ENCODE results near the gene TRIM47.

GRCh38 chr17:75915268-75915667 lies 36.9 kb upstream of the TRIM47 start:
- TF ChIP-seq FOXA1 (IDR thresholded peaks at IDR 0.05) (no peak), CTCF (IDR thresholded peaks at IDR 0.05; ENCODE audit: low read depth, low read length, missing input control) (no peak), RAD21 (IDR thresholded peaks at IDR 0.05) (no peak), JUND (IDR thresholded peaks at IDR 0.05) (no peak), SP1 (IDR thresholded peaks at IDR 0.05) (no peak), TAF1 (conservative IDR thresholded peaks at IDR 0.05) (no peak), GABPA (IDR thresholded peaks at IDR 0.05 in 1 of 2, conservative IDR thresholded peaks at IDR 0.05 in 1 of 2) (no peak), EGR1 (IDR thresholded peaks at IDR 0.05; ENCODE audit: low read depth in 2 of 2) (no peak), YY1 (IDR thresholded peaks at IDR 0.05) (no peak), RXRA (IDR thresholded peaks at IDR 0.05) (no peak)
- TF ChIP-seq, protein P1, sequence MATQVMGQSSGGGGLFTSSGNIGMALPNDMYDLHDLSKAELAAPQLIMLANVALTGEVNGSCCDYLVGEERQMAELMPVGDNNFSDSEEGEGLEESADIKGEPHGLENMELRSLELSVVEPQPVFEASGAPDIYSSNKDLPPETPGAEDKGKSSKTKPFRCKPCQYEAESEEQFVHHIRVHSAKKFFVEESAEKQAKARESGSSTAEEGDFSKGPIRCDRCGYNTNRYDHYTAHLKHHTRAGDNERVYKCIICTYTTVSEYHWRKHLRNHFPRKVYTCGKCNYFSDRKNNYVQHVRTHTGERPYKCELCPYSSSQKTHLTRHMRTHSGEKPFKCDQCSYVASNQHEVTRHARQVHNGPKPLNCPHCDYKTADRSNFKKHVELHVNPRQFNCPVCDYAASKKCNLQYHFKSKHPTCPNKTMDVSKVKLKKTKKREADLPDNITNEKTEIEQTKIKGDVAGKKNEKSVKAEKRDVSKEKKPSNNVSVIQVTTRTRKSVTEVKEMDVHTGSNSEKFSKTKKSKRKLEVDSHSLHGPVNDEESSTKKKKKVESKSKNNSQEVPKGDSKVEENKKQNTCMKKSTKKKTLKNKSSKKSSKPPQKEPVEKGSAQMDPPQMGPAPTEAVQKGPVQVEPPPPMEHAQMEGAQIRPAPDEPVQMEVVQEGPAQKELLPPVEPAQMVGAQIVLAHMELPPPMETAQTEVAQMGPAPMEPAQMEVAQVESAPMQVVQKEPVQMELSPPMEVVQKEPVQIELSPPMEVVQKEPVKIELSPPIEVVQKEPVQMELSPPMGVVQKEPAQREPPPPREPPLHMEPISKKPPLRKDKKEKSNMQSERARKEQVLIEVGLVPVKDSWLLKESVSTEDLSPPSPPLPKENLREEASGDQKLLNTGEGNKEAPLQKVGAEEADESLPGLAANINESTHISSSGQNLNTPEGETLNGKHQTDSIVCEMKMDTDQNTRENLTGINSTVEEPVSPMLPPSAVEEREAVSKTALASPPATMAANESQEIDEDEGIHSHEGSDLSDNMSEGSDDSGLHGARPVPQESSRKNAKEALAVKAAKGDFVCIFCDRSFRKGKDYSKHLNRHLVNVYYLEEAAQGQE (IDR thresholded peaks at IDR 0.05) = no peak
- TF ChIP-seq, protein P2, sequence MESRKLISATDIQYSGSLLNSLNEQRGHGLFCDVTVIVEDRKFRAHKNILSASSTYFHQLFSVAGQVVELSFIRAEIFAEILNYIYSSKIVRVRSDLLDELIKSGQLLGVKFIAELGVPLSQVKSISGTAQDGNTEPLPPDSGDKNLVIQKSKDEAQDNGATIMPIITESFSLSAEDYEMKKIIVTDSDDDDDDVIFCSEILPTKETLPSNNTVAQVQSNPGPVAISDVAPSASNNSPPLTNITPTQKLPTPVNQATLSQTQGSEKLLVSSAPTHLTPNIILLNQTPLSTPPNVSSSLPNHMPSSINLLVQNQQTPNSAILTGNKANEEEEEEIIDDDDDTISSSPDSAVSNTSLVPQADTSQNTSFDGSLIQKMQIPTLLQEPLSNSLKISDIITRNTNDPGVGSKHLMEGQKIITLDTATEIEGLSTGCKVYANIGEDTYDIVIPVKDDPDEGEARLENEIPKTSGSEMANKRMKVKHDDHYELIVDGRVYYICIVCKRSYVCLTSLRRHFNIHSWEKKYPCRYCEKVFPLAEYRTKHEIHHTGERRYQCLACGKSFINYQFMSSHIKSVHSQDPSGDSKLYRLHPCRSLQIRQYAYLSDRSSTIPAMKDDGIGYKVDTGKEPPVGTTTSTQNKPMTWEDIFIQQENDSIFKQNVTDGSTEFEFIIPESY (IDR thresholded peaks at IDR 0.05) = no peak
- TF ChIP-seq, protein P3, sequence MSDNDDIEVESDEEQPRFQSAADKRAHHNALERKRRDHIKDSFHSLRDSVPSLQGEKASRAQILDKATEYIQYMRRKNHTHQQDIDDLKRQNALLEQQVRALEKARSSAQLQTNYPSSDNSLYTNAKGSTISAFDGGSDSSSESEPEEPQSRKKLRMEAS (IDR thresholded peaks at IDR 0.05) = no peak
